A549 (cell line): Measurements from ENCODE around the gene CRB1. TPM values are rescaled to one million over a fixed set of nuclear protein-coding genes. Genes with fewer than 3 reads are reported as not detected.

ENCODE experiments used
- ATAC-seq, 2 experiments: fragments of 200-7000 bp in 1 of 2; fragments of >200 bp in 1 of 2; cut with Nextera tagmentation in 1 of 2; cut with Tn5 transposase in 1 of 2; 3 replicates each; pipeline versions ENCODE4 v1.8.0 to v1.9.1; 2018 to 2020; ENCODE audit warnings: mild to moderate bottlenecking in 1 of 2, moderate library complexity in 1 of 2
- CTCF ChIA-PET: fragments of 300-600 bp; sonication (Branson Sonifier 250); formaldehyde crosslinking; extraction: SDS; loops from one replicate; lab custom pipeline; 2021; ENCODE audit warnings: antibody characterized with exemption, inconsistent platforms; lab: Yijun Ruan, JAX
- POLR2A ChIA-PET: fragments of 350-600 bp; formaldehyde crosslinking; extraction: SDS; loops from one replicate; lab custom pipeline; 2021; ENCODE audit warnings: antibody characterized with exemption, inconsistent platforms; lab: Yijun Ruan, JAX
- DNase-seq, 2 experiments: peaks; one replicate each; pipeline versions ENCODE4 v3.0.0 to v3.0.0-alpha.2; 2011 to 2016; ENCODE audit warnings: low read depth in 1 of 2, low spot score in 1 of 2
- FAIRE-seq: peaks from 2 replicates; lab custom pipeline; 2011; peaks lifted over from hg19 to GRCh38; lab: Jason Lieb, UNC
- H3K27ac ChIP-seq, 2 experiments: fragments of >200 bp; sonication (Bioruptor Twin); formaldehyde crosslinking; 3 replicates each; pipeline ENCODE4 v1.5.1; 2016 to 2017
- H3K4me1 ChIP-seq: fragments of >200 bp; sonication (Bioruptor Twin); formaldehyde crosslinking; 3 replicates; pipeline ENCODE4 v1.6.1; 2016
- H3K4me2 ChIP-seq: fragments of >200 bp; sonication (Bioruptor Twin); formaldehyde crosslinking; 3 replicates; pipeline ENCODE4 v1.6.1; 2016
- H3K4me3 ChIP-seq: fragments of >200 bp; sonication (Bioruptor Twin); formaldehyde crosslinking; 3 replicates; pipeline ENCODE4 v1.5.1; 2016
- H3K9me3 ChIP-seq: fragments of >200 bp; sonication (Bioruptor Twin); formaldehyde crosslinking; 3 replicates; pipeline ENCODE4 v1.6.1; 2016
- CBX2 ChIP-seq: fragments of 200-600 bp; sonication (generic); IDR thresholded peaks from 2 replicates; pipeline ENCODE4 v1.6.1; 2016; ENCODE audit warnings: low read depth, mild to moderate bottlenecking, borderline replicate concordance
- CBX8 ChIP-seq: fragments of 200-600 bp; sonication (generic); IDR thresholded peaks from 2 replicates; pipeline ENCODE4 v1.6.1; 2016
- CEBPB ChIP-seq, 2 experiments: fragments of >200 bp in 1 of 2; sonication (Bioruptor Twin) in 1 of 2; formaldehyde crosslinking in 1 of 2; IDR thresholded peaks; 2 replicates each; pipeline ENCODE4 v1.6.1; 2012 to 2016
- ELK1 ChIP-seq: fragments of 150-350 bp; IDR thresholded peaks from 2 replicates; pipeline ENCODE4 v1.6.1; 2014; ENCODE audit warnings: low read depth, mild to moderate bottlenecking, low read length
- EP300 ChIP-seq, 2 experiments: fragments of >200 bp; sonication (Bioruptor Twin); formaldehyde crosslinking; IDR thresholded peaks; 2 replicates in 1 of 2; 3 replicates in 1 of 2; pipeline ENCODE4 v1.6.1; 2016 to 2017
- FOSB ChIP-seq: fragments of 250-450 bp; sonication (Bioruptor Pico); IDR thresholded peaks from 2 replicates; pipeline ENCODE4 v1.5.0; 2020; ENCODE audit warnings: mild to moderate bottlenecking, moderate library complexity
- FOXS1 ChIP-seq: fragments of 250-450 bp; sonication (Bioruptor Pico); IDR thresholded peaks from 2 replicates; pipeline ENCODE4 v1.5.0; 2020; ENCODE audit warnings: mild to moderate bottlenecking, moderate library complexity
- JUN ChIP-seq, 2 experiments: fragments of >200 bp; sonication (Bioruptor Twin); formaldehyde crosslinking; IDR thresholded peaks; 2 replicates in 1 of 2; 3 replicates in 1 of 2; pipeline ENCODE4 v1.6.1; 2016 to 2017
- MAFK ChIP-seq: fragments of 450-650 bp; IDR thresholded peaks from 2 replicates; pipeline ENCODE4 v1.6.1; 2014; ENCODE audit not compliant: partially characterized antibody
- NFE2L2 ChIP-seq: fragments of 150-350 bp; conservative IDR thresholded peaks from 2 replicates; pipeline ENCODE4 v1.6.1; 2014; ENCODE audit warnings: low read length
- NPAS2 ChIP-seq: fragments of 250-450 bp; sonication (Bioruptor Pico); IDR thresholded peaks from 2 replicates; pipeline ENCODE4 v1.8.0; 2022; ENCODE audit warnings: mild to moderate bottlenecking, moderate library complexity, borderline replicate concordance
- NR3C1 ChIP-seq: fragments of >200 bp; sonication (Bioruptor Twin); formaldehyde crosslinking; IDR thresholded peaks from 3 replicates; pipeline ENCODE4 v1.6.1; 2017
- POLR2A ChIP-seq: IDR thresholded peaks from 2 replicates; pipeline ENCODE4 v1.6.1; 2012; ENCODE audit warnings: mild to moderate bottlenecking, low read length
- RAD21 ChIP-seq, 2 experiments: fragments of >200 bp in 1 of 2; sonication (Bioruptor Twin) in 1 of 2; formaldehyde crosslinking in 1 of 2; IDR thresholded peaks in 1 of 2; conservative IDR thresholded peaks in 1 of 2; 2 replicates in 1 of 2; 3 replicates in 1 of 2; pipeline ENCODE4 v1.6.1; 2012 to 2018; ENCODE audit warnings: inconsistent platforms in 1 of 2
- RCOR1 ChIP-seq: fragments of 150-350 bp; IDR thresholded peaks from 2 replicates; pipeline ENCODE4 v1.6.1; 2014; ENCODE audit warnings: antibody characterized with exemption, low read length, low read depth
- RFX5 ChIP-seq: fragments of 450-650 bp; IDR thresholded peaks from 2 replicates; pipeline ENCODE4 v1.7.1; 2014; ENCODE audit warnings: antibody characterized with exemption, mild to moderate bottlenecking, moderate library complexity
- RNF2 ChIP-seq: fragments of 200-600 bp; sonication (generic); IDR thresholded peaks from 2 replicates; pipeline ENCODE4 v1.6.1; 2016; ENCODE audit warnings: low read depth, mild to moderate bottlenecking, antibody characterized with exemption, moderate library complexity, borderline replicate concordance
- SMC3 ChIP-seq: fragments of >200 bp; sonication (Bioruptor Twin); formaldehyde crosslinking; IDR thresholded peaks from 3 replicates; pipeline ENCODE4 v1.6.1; 2018; ENCODE audit warnings: inconsistent platforms
- TP53 ChIP-seq: fragments of 250-450 bp; sonication (Bioruptor Pico); IDR thresholded peaks from 2 replicates; pipeline ENCODE4 v1.5.0; 2021; ENCODE audit warnings: mild to moderate bottlenecking, moderate library complexity
- ZC3H11A ChIP-seq: fragments of 450-650 bp; IDR thresholded peaks from 2 replicates; pipeline ENCODE4 v1.6.1; 2014; ENCODE audit warnings: antibody characterized with exemption, mild to moderate bottlenecking
- ZNF302 ChIP-seq: fragments of 250-450 bp; sonication (Bioruptor Pico); IDR thresholded peaks from 2 replicates; pipeline ENCODE4 v1.9.0; 2021; ENCODE audit warnings: inconsistent platforms, mild to moderate bottlenecking, moderate library complexity
- WGBS: methylation state at CpG from one replicate; pipeline ENCODE4 v1.1.6; 2017; ENCODE audit errors: missing lambda C conversion rate; 5-methylcytosine and 5-hydroxymethylcytosine counted together
- polyA plus RNA-seq, 4 experiments: library from polyadenylated mRNA; depleted of rRNA in 3 of 4; stranded (reverse); fragments of >200 nt; fragmentation: RNase III in 1 of 4; extraction: RNeasy Plus Mini Kit Qiagen cat#74134 plus additional on column Dnase treatment in 1 of 4; gene quantifications; 2 replicates in 3 of 4; 3 replicates in 1 of 4; pipeline ENCODE4 v1.2.3, GENCODE V29; 2011 to 2017
- TF ChIP-seq, protein P1 (sequence below): fragments of >200 bp; sonication (Bioruptor Twin); formaldehyde crosslinking; IDR thresholded peaks from 3 replicates; pipeline ENCODE4 v1.5.1; 2016
- TF ChIP-seq, protein P2 (sequence below): IDR thresholded peaks from 2 replicates; pipeline ENCODE4 v1.6.1; 2012

Gene CRB1
- polyA plus RNA-seq, 2 of the 4 experiments (the other 2 are of a cell fraction): not detected

- TF ChIP-seq NPAS2 (CRISPR knock-in tag) (no peak), ZC3H11A (no peak), MAFK (peak; percentile 84)
- no peak overlapping the region for H3K27ac ChIP-seq
- FAIRE-seq: no peak
- ATAC-seq: no peak
- ChIA-PET CTCF (interaction anchor here (1.2 to 3.4 kb wide), 2 partner anchors 8 to 115 kb away, joined by 3 to 13 read pairs; no protein-coding TSS in a partner anchor), POLR2A (no interaction called here)
- WGBS: 65% methylated on average over 1 of the region's 1 CpG
- H3K9me3 ChIP-seq: no peaks in the 10 kb centered on the region
- no peak overlapping the region for H3K4me2 ChIP-seq
- no peaks in the 10 kb centered on the region for H3K4me1 ChIP-seq
- H3K4me3 ChIP-seq: no peak overlapping the region
- DNase-seq: no peak
Observed at GRCh38 chr1:197397895-197398294, 129.8 kb downstream of the CRB1 start.

DNA sequence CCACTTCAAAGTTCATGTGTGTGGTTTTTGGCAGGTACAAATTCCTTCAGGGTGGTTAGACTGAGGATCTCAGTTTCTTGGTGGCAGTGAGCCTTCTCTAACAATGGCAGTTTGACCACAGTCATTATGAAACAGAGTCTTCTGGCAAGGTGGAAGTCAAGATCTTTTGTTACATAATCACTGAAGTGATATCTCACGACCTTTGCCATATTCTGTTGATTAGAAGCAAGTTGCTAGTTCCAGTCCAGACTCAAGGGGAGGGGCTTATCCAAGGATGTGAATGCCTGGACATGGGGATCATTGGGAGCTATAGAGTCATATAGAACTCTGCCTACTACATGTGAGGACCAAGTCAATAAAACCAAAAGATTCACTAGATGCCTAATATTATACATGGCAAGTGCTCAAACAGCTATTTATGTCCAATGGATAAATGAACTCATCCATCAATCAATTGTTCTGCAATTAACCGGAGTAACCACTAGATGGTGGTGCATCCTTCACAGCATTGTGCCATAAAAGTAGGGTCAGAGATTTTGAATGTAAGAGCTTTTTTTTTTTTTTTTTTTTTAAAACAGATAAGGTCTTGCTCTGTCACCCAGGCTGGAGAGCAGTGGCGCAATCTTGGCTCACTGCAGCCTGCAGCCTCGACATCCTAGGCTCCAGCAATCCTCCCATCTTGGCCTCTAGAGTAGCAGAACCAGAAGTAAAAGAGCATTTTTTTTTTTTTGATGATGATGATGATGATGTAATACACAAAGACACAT is 131.9 kb downstream of the CRB1 start:
- DNase-seq (peak; percentile 35 to 69), ATAC-seq (peak; percentile 70 to 86), FAIRE-seq (no peak)
- H3K4me3 ChIP-seq: no peak overlapping the region
- no peaks in the 10 kb centered on the region for H3K9me3 ChIP-seq
- no peaks in the 10 kb centered on the region for H3K4me1 ChIP-seq
- H3K27ac ChIP-seq: no peak overlapping the region
- peak overlapping the region; percentile 39 for H3K4me2 ChIP-seq
- TF ChIP-seq RFX5: no peak
- TF ChIP-seq RAD21 (conservative IDR thresholded peaks at IDR 0.05 in 1 of 2, IDR thresholded peaks at IDR 0.05 in 1 of 2): peak; percentile 51 to 62; a peak in 4 of 5 replicates
- no peak for TF ChIP-seq RNF2
- no peak for TF ChIP-seq NR3C1
- peak; percentile 38; the same call in 1 of the 3 replicates for TF ChIP-seq SMC3
- TF ChIP-seq, protein P1, sequence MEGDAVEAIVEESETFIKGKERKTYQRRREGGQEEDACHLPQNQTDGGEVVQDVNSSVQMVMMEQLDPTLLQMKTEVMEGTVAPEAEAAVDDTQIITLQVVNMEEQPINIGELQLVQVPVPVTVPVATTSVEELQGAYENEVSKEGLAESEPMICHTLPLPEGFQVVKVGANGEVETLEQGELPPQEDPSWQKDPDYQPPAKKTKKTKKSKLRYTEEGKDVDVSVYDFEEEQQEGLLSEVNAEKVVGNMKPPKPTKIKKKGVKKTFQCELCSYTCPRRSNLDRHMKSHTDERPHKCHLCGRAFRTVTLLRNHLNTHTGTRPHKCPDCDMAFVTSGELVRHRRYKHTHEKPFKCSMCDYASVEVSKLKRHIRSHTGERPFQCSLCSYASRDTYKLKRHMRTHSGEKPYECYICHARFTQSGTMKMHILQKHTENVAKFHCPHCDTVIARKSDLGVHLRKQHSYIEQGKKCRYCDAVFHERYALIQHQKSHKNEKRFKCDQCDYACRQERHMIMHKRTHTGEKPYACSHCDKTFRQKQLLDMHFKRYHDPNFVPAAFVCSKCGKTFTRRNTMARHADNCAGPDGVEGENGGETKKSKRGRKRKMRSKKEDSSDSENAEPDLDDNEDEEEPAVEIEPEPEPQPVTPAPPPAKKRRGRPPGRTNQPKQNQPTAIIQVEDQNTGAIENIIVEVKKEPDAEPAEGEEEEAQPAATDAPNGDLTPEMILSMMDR: peak; percentile 69
- TF ChIP-seq CEBPB (IDR thresholded peaks at IDR 0.05): peak; percentile 5 to 37; a peak in 1 of 4 replicates
- no peak for TF ChIP-seq NFE2L2
- ChIA-PET CTCF (interaction anchor here (0.6 to 3.4 kb wide), 10 partner anchors 8 to 1305 kb away, joined by 3 to 13 read pairs (median 4); no protein-coding TSS in a partner anchor), POLR2A (interaction anchor here (0.6 kb wide), 1 partner anchor 9 kb away, joined by 3 read pairs; no protein-coding TSS in a partner anchor)
- under 1% methylated on average over 4 of the region's 4 CpGs for WGBS

GRCh38 chr1:197400522-197400902 is 132.5 kb downstream of the CRB1 start:
- Histone ChIP-seq H3K4me2 (peak overlapping the region; percentile 39), H3K4me3 (no peak overlapping the region), H3K9me3 (no peaks in the 10 kb centered on the region)
- no peak for FAIRE-seq
- no peak for DNase-seq
- POLR2A ChIA-PET: no interaction called here
- TF ChIP-seq POLR2A: no peak
- no peak for TF ChIP-seq CBX2
- no peak for TF ChIP-seq EP300 (IDR thresholded peaks at IDR 0.05)
- no peak for TF ChIP-seq FOSB (CRISPR knock-in tag)
- no peak for TF ChIP-seq ZC3H11A
- no peak for TF ChIP-seq CEBPB (IDR thresholded peaks at IDR 0.05)
- TF ChIP-seq TP53 (CRISPR knock-in tag): no peak
- no peak for TF ChIP-seq ELK1
- TF ChIP-seq RCOR1: no peak
- TF ChIP-seq, protein P2, sequence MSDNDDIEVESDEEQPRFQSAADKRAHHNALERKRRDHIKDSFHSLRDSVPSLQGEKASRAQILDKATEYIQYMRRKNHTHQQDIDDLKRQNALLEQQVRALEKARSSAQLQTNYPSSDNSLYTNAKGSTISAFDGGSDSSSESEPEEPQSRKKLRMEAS: no peak
- no peak for TF ChIP-seq JUN (IDR thresholded peaks at IDR 0.05)
- no peak for TF ChIP-seq FOXS1 (CRISPR knock-in tag)
- TF ChIP-seq ZNF302: no peak
- no peak for TF ChIP-seq MAFK
- no peak for TF ChIP-seq CBX8
- TF ChIP-seq RNF2: no peak
- TF ChIP-seq, protein P1: no peak
- TF ChIP-seq, all 56 proteins: peak for 0
- no peaks in the 10 kb centered on the region for H3K4me1 ChIP-seq
- peak in 1 of 2 experiments; percentile 23; a peak in 1 of 6 replicates for ATAC-seq
- WGBS: 58% methylated on average over 2 of the region's 2 CpGs
- no peak overlapping the region for H3K27ac ChIP-seq
- CTCF ChIA-PET: interaction anchor here (0.6 to 3.4 kb wide), 10 partner anchors 9 to 1304 kb away, joined by 3 to 13 read pairs (median 4); no protein-coding TSS in a partner anchor
